ENCODE measurements around the gene ERGIC2. TPM values are rescaled to one million over a fixed set of nuclear protein-coding genes. Genes with fewer than 3 reads are reported as not detected.

Gene ERGIC2
- total and polyA plus RNA-seq, 2 donors (not counting 1 experiment from before 2014, with no cell fraction given): 67.9 to 82.5 TPM

DNA sequence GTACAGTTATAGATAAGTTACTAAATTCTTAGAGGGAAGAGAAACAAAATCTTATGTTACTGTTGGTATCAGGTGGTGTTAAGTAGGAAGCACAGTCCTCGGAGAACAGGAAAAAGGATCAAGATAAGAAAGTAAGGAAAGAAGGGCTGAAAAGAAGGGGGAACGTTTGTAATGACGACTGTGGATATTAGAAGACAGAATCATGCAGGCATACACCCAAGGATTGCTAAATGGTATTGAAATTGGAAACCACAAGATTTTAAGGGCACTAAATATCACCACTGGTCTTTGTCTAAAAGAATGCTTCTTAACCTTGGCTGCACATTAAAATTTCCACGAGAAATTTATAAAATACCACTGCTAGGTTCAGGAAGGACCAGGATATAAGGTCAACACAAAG lies 34.1 kb upstream of the ERGIC2 start:
- no peak for TF ChIP-seq EZH2 (IDR thresholded peaks at IDR 0.05; ENCODE audit: low read length, missing control alignments)
- TF ChIP-seq, protein P1, sequence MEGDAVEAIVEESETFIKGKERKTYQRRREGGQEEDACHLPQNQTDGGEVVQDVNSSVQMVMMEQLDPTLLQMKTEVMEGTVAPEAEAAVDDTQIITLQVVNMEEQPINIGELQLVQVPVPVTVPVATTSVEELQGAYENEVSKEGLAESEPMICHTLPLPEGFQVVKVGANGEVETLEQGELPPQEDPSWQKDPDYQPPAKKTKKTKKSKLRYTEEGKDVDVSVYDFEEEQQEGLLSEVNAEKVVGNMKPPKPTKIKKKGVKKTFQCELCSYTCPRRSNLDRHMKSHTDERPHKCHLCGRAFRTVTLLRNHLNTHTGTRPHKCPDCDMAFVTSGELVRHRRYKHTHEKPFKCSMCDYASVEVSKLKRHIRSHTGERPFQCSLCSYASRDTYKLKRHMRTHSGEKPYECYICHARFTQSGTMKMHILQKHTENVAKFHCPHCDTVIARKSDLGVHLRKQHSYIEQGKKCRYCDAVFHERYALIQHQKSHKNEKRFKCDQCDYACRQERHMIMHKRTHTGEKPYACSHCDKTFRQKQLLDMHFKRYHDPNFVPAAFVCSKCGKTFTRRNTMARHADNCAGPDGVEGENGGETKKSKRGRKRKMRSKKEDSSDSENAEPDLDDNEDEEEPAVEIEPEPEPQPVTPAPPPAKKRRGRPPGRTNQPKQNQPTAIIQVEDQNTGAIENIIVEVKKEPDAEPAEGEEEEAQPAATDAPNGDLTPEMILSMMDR (conservative IDR thresholded peaks at IDR 0.05 in 1 of 2, IDR thresholded peaks at IDR 0.05 in 1 of 2; ENCODE audit: low read depth in 1 of 2, low read length in 2 of 2): no peak
- Histone ChIP-seq H2AFZ (ENCODE audit: low read length) (no peak overlapping the region), H3K9me3 (ENCODE audit: control insufficient read depth, insufficient read depth, low read depth, low read length) (no peaks in the 10 kb centered on the region), H3K4me1 (ENCODE audit: control insufficient read depth, extremely low read depth, insufficient read depth, low read length) (no peaks in the 10 kb centered on the region), H3K27me3 (ENCODE audit: control insufficient read depth, insufficient read depth, low read length) (no peaks in the 10 kb centered on the region), H3K79me2 (ENCODE audit: control insufficient read depth, insufficient read depth, low read length) (no peaks in the 10 kb centered on the region), H3K9ac (ENCODE audit: insufficient read depth, low read length) (no peak overlapping the region), H3K27ac (ENCODE audit: insufficient read depth, low read length) (no peak overlapping the region), H3K36me3 (ENCODE audit: control insufficient read depth, insufficient read depth, low read length) (no peaks in the 10 kb centered on the region), H3K4me2 (ENCODE audit: extremely low read depth, insufficient read depth, low read length) (no peak overlapping the region), H3K4me3 (replicated peaks in 1 of 4; ENCODE audit: control extremely low read depth in 1 of 4, insufficient read depth in 1 of 4, low read depth in 3 of 4, low read length in 4 of 4) (no peak overlapping the region), H4K20me1 (ENCODE audit: control insufficient read depth, extremely low read depth, insufficient read depth, low read length) (no peaks in the 10 kb centered on the region)
- DNase-seq (ENCODE audit: low read depth in 2 of 2): peak in 1 of 2 donors; percentile 11

DNA sequence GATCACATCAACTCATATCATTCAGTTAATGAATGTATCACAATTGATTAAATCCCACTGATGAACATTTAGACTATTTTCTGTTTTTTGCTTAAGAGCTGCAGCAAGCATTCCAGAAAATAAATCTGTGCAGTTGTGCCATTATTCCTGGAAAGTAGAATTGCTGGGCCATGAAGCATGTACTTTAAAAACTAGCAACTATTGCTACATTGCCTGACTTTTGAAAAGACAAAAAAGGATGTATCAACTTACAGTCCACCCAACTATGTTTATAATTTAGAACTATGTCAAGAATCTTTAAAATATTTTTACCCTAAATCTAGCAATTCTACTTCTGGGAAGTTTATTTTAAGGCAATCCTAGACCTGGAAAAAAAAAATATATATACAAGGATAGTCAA lies 33.4 kb upstream of the ERGIC2 start:
- Histone ChIP-seq H3K79me2 (ENCODE audit: control insufficient read depth, insufficient read depth, low read length) (no peaks in the 10 kb centered on the region), H3K4me3 (replicated peaks in 1 of 4; ENCODE audit: control extremely low read depth in 1 of 4, insufficient read depth in 1 of 4, low read depth in 3 of 4, low read length in 4 of 4) (no peak overlapping the region), H3K9ac (ENCODE audit: insufficient read depth, low read length) (no peak overlapping the region), H3K27ac (ENCODE audit: insufficient read depth, low read length) (no peak overlapping the region), H2AFZ (ENCODE audit: low read length) (no peak overlapping the region), H3K9me3 (ENCODE audit: control insufficient read depth, insufficient read depth, low read depth, low read length) (no peaks in the 10 kb centered on the region), H3K27me3 (ENCODE audit: control insufficient read depth, insufficient read depth, low read length) (no peaks in the 10 kb centered on the region), H4K20me1 (ENCODE audit: control insufficient read depth, extremely low read depth, insufficient read depth, low read length) (no peaks in the 10 kb centered on the region), H3K4me2 (ENCODE audit: extremely low read depth, insufficient read depth, low read length) (no peak overlapping the region), H3K36me3 (ENCODE audit: control insufficient read depth, insufficient read depth, low read length) (no peaks in the 10 kb centered on the region), H3K4me1 (ENCODE audit: control insufficient read depth, extremely low read depth, insufficient read depth, low read length) (no peaks in the 10 kb centered on the region)
- TF ChIP-seq, protein P1 (conservative IDR thresholded peaks at IDR 0.05 in 1 of 2, IDR thresholded peaks at IDR 0.05 in 1 of 2; ENCODE audit: low read depth in 1 of 2, low read length in 2 of 2): no peak
- TF ChIP-seq EZH2 (IDR thresholded peaks at IDR 0.05; ENCODE audit: low read length, missing control alignments): no peak
- DNase-seq (ENCODE audit: low read depth in 2 of 2): peak in 1 of 2 donors; percentile 39

DNA sequence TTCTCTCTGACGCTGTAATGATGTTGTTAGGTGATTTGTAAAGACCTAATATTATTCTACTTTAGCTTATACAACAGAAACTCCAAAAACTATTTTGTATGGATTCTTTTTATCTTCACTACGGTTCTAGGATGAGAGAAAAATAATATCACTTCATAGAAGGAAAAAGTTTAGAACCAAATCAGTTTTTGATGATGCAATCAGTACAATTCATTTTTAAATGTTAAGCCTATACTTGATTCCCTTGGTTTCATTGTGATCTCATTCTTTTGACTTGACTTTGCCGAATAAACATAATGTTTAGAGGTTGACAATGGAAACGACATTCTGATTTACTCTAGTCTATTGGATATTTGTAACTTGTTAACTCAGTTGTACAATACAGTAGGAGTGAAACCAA lies 24.6 kb upstream of the ERGIC2 start:
- no peak overlapping the region for H3K27ac ChIP-seq (ENCODE audit: insufficient read depth, low read length)
- no peak overlapping the region for H3K4me2 ChIP-seq (ENCODE audit: extremely low read depth, insufficient read depth, low read length)
- no peak overlapping the region for H2AFZ ChIP-seq (ENCODE audit: low read length)
- H3K9ac ChIP-seq (ENCODE audit: insufficient read depth, low read length): no peak overlapping the region
- H3K4me3 ChIP-seq (replicated peaks in 1 of 4; ENCODE audit: control extremely low read depth in 1 of 4, insufficient read depth in 1 of 4, low read depth in 3 of 4, low read length in 4 of 4): no peak overlapping the region
- H3K36me3 ChIP-seq (ENCODE audit: control insufficient read depth, insufficient read depth, low read length): no peaks in the 10 kb centered on the region
- H3K27me3 ChIP-seq (ENCODE audit: control insufficient read depth, insufficient read depth, low read length): no peaks in the 10 kb centered on the region
- no peak for TF ChIP-seq EZH2 (IDR thresholded peaks at IDR 0.05; ENCODE audit: low read length, missing control alignments)
- TF ChIP-seq, protein P1 (conservative IDR thresholded peaks at IDR 0.05 in 1 of 2, IDR thresholded peaks at IDR 0.05 in 1 of 2; ENCODE audit: low read depth in 1 of 2, low read length in 2 of 2): no peak
- H3K4me1 ChIP-seq (ENCODE audit: control insufficient read depth, extremely low read depth, insufficient read depth, low read length): no peaks in the 10 kb centered on the region
- DNase-seq (ENCODE audit: low read depth in 2 of 2): no peak
- H4K20me1 ChIP-seq (ENCODE audit: control insufficient read depth, extremely low read depth, insufficient read depth, low read length): no peaks in the 10 kb centered on the region
- H3K9me3 ChIP-seq (ENCODE audit: control insufficient read depth, insufficient read depth, low read depth, low read length): no peaks in the 10 kb centered on the region
- H3K79me2 ChIP-seq (ENCODE audit: control insufficient read depth, insufficient read depth, low read length): no peaks in the 10 kb centered on the region
